Ishikawa (cell line): Measurements from ENCODE around the gene MEGF9.

Experiments used
- CEBPB ChIP-seq: IDR thresholded peaks from 2 replicates; pipeline ENCODE4 v1.6.1; 2012
- CREB1 ChIP-seq: IDR thresholded peaks from 2 replicates; pipeline ENCODE4 v1.6.1; 2012; ENCODE audit warnings: low read depth
- EGR1 ChIP-seq: IDR thresholded peaks from 2 replicates; pipeline ENCODE4 v1.6.1; 2012
- EP300 ChIP-seq: IDR thresholded peaks from 2 replicates; pipeline ENCODE4 v1.6.1; 2012; ENCODE audit warnings: borderline replicate concordance
- FOXM1 ChIP-seq: IDR thresholded peaks from 2 replicates; pipeline ENCODE4 v1.6.1; 2012; ENCODE audit warnings: low read depth, borderline replicate concordance
- NFIC ChIP-seq: IDR thresholded peaks from 2 replicates; pipeline ENCODE4 v1.6.1; 2012
- RAD21 ChIP-seq: IDR thresholded peaks from 2 replicates; pipeline ENCODE4 v1.6.1; 2012; ENCODE audit warnings: low read depth
- TAF1 ChIP-seq: IDR thresholded peaks from 2 replicates; pipeline ENCODE4 v1.6.1; 2012; ENCODE audit warnings: low read depth, mild to moderate bottlenecking
- TCF12 ChIP-seq: IDR thresholded peaks from 2 replicates; pipeline ENCODE4 v1.6.1; 2012; ENCODE audit warnings: low read depth
- TEAD4 ChIP-seq: IDR thresholded peaks from 2 replicates; pipeline ENCODE4 v1.6.1; 2012
- YY1 ChIP-seq: IDR thresholded peaks from 2 replicates; pipeline ENCODE4 v1.6.1; 2012; ENCODE audit warnings: low read depth
- ZBTB7A ChIP-seq: IDR thresholded peaks from 2 replicates; pipeline ENCODE4 v1.6.1; 2012; ENCODE audit warnings: low read depth
- TF ChIP-seq, protein P1 (sequence below): IDR thresholded peaks from 2 replicates; pipeline ENCODE4 v1.6.1; 2012
- TF ChIP-seq, protein P2 (sequence below): IDR thresholded peaks from 2 replicates; pipeline ENCODE4 v1.6.1; 2012; ENCODE audit warnings: low read depth, mild to moderate bottlenecking
- TF ChIP-seq, protein P3 (sequence below): IDR thresholded peaks from 2 replicates; pipeline ENCODE4 v1.6.1; 2012

The MEGF9 gene

DNA sequence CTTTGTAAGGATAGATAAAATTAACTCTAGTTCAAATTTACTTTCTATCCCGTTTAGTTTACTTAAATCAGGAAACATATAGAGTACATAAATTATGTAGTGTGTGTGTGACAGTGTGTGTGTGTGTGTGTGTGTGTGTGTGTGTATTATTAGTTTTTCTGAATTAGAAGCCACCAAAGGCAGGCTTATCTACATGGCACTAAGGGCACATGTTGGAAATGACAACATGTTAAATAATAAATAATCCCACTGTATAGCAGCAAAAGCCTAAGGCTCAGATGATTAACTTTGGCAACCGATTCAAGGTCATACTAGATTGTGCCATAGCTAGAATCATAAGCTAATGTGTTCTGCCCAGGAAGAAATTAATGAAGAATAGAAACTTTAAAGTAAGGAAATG is 54.6 kb downstream of the MEGF9 start:
- TF ChIP-seq RAD21 (no peak), YY1 (no peak), TAF1 (no peak), EP300 (no peak), TCF12 (no peak), CREB1 (no peak), NFIC (no peak), EGR1 (no peak)
- TF ChIP-seq, protein P1, sequence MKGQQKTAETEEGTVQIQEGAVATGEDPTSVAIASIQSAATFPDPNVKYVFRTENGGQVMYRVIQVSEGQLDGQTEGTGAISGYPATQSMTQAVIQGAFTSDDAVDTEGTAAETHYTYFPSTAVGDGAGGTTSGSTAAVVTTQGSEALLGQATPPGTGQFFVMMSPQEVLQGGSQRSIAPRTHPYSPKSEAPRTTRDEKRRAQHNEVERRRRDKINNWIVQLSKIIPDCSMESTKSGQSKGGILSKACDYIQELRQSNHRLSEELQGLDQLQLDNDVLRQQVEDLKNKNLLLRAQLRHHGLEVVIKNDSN: no peak
- TF ChIP-seq, protein P2, sequence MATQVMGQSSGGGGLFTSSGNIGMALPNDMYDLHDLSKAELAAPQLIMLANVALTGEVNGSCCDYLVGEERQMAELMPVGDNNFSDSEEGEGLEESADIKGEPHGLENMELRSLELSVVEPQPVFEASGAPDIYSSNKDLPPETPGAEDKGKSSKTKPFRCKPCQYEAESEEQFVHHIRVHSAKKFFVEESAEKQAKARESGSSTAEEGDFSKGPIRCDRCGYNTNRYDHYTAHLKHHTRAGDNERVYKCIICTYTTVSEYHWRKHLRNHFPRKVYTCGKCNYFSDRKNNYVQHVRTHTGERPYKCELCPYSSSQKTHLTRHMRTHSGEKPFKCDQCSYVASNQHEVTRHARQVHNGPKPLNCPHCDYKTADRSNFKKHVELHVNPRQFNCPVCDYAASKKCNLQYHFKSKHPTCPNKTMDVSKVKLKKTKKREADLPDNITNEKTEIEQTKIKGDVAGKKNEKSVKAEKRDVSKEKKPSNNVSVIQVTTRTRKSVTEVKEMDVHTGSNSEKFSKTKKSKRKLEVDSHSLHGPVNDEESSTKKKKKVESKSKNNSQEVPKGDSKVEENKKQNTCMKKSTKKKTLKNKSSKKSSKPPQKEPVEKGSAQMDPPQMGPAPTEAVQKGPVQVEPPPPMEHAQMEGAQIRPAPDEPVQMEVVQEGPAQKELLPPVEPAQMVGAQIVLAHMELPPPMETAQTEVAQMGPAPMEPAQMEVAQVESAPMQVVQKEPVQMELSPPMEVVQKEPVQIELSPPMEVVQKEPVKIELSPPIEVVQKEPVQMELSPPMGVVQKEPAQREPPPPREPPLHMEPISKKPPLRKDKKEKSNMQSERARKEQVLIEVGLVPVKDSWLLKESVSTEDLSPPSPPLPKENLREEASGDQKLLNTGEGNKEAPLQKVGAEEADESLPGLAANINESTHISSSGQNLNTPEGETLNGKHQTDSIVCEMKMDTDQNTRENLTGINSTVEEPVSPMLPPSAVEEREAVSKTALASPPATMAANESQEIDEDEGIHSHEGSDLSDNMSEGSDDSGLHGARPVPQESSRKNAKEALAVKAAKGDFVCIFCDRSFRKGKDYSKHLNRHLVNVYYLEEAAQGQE: no peak

DNA sequence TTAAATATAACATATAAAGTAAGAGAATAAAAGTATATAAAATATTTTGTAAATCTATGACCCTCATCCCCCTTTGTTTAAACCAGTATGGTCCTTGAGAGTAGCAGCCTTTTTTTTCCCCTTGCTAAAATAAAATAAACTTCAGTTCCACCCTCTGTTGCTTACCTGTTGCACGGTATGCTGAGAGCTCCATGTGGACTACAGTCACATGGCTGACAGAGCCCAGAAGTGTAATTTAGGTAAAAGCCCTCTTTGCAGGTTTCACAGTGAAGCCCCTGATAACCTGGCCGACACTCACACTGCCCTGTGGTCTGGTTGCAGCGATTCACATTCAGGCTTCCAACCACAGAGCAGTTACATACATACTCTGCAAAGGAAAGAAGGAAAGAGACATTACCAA is 55.1 kb downstream of the MEGF9 start:
- TF ChIP-seq, protein P2: no peak
- no peak for TF ChIP-seq TEAD4
- TF ChIP-seq NFIC: no peak

DNA sequence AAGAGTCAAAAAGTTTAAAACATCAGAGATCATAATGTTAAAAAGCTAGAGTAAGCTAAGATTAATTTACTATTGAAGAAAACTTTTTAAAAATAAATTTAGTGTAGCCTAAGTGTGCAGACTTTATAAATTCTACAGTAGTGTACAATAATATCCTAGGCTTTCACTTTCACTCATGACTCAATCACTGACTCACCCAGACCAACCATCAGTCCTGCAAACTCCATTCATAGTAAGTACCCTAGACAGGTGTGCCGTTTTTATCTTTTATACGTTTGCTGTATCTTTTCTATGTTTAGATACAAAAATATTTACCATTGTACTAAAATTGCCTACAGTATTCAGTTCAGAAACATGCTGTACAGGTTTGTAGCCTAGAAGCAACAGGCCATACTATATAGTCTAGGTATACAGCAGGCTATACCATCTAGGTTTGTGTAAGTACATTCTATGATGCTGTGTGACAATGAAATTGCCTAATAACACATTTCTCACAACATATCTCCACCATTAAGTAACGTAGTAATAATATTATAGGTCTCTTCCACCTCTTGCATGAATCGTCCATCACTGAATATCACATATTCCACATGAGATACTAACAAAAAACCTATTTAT is 59.2 kb downstream of the MEGF9 start:
- TF ChIP-seq, protein P3, sequence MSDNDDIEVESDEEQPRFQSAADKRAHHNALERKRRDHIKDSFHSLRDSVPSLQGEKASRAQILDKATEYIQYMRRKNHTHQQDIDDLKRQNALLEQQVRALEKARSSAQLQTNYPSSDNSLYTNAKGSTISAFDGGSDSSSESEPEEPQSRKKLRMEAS: no peak
- TF ChIP-seq FOXM1 (no peak), TAF1 (no peak), EP300 (no peak)

DNA sequence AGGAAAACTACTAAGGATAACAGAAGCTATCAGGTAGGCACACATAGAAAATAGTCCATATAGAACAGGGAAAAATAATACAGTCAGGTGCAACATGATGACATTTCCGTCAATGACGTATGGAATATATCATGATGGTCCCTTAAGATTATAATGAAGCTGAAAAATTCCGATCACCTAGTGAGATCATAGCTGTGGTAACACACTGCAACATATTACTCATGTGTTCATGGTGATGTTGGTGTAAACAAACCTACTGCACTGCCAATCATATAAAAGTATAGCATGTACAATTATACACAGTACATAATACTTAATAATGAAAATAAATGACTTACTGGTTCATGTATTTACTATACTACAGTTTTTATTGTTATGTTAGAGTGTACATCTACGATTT is 60.0 kb downstream of the MEGF9 start:
- TF ChIP-seq TEAD4 (no peak), CREB1 (no peak), TAF1 (no peak), TCF12 (no peak), NFIC (no peak), ZBTB7A (no peak), FOXM1 (no peak), EP300 (no peak)
- TF ChIP-seq, protein P3: no peak
- TF ChIP-seq, protein P2: no peak

DNA sequence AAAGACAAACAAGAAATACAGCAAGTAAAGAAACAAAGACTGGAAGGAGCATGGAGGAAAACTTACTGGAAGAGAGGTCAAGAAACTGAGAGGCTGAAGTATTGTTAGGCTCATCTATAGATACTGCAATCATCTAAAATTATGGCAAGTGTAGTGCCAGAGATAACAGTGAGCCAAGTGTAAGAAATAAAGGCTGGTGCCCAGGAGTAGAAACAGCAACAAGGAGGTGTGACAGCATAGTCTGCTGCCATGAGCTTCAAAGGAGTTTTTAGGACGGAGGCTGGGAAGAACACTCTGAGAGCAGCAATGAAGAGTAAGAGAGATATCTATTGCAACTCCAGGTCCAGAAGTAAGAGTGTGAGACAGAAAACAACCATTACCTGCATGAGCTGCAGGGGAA is 60.5 kb downstream of the MEGF9 start:
- TF ChIP-seq ZBTB7A (no peak), FOXM1 (no peak), TAF1 (no peak), CREB1 (no peak), CEBPB (no peak), EP300 (no peak), EGR1 (no peak), TEAD4 (no peak), NFIC (no peak), YY1 (no peak), TCF12 (no peak), RAD21 (no peak)
- TF ChIP-seq, protein P1: no peak
- TF ChIP-seq, protein P2: no peak
- TF ChIP-seq, protein P3: no peak
